ENCODE measurements around the gene FNDC4.

The FNDC4 gene

DNA sequence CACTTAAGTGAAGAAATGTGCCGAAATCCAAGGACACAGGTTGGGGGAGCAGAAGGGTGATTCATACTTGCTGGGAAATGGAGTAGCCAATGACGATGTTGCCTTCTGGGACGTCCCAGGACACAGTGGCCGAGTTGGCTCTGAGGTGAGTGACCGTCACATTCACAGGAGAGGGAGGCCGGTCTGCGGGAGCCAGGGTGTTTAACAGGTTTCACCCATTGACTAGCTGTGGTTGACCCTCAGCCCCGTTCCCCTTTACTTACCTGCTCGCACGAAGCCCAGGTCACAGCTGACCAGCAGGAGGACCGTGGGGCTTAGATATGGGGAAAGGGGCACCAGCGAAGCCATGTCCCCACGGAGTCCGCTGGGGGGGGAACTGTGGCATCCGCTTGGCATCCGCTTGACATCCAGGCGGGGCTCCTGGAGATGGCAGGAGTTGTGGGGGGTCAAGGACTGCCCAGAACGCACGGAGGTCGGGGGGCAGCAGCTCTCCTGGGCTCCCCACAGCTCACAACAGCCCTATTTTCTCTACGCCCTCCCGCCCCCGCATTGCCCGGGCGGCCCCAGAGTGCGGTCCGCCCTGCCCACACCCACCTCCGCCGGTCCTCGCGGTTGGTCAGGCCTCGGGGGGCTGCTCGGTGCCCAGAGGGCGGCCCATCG, 586 bp downstream of the FNDC4 start:
- in situ Hi-C loops (cut with MboI; ENCODE audit: low sequenced_read_pairs) = no loop called here

DNA sequence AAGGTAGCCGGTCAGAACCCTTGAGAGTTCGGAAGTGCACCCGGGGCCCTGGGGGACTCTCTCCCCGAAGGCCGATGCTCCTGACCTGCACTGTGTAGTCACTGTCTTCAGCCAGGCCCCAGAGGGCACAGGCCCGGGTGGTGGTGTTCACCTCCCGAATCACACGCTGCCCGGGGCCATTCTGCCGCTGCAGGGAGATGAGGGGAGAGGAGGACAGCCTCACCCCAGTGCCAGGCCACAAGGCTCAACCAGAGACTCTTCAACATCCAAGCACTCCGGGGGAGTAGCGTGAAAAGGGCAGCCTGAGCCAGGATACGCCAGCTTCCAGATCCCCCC, 1.1 kb downstream of the FNDC4 start:
- in situ Hi-C loops (cut with MboI; ENCODE audit: low sequenced_read_pairs) = no loop called here

DNA sequence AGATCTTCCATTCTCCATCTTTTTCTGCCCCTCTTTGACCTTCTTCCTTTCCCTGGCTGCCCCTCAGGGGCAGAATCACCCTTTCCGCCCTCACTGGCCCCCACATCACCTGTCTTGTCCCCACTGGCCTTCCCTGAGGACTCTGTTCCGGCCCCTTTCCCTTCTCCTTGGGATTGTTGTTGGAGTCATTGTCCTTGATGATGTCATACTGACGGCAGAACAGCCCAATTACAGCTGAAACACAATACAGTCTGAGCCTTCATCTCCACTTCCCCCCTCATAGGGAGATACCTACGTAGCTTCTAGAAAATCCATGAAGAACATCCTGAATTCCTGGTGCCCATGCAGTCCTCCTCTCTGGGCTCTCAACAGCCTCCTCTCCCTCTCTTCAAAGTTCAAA, 2.4 kb downstream of the FNDC4 start:
- in situ Hi-C loops (cut with MboI; ENCODE audit: low sequenced_read_pairs) = no loop called here

DNA sequence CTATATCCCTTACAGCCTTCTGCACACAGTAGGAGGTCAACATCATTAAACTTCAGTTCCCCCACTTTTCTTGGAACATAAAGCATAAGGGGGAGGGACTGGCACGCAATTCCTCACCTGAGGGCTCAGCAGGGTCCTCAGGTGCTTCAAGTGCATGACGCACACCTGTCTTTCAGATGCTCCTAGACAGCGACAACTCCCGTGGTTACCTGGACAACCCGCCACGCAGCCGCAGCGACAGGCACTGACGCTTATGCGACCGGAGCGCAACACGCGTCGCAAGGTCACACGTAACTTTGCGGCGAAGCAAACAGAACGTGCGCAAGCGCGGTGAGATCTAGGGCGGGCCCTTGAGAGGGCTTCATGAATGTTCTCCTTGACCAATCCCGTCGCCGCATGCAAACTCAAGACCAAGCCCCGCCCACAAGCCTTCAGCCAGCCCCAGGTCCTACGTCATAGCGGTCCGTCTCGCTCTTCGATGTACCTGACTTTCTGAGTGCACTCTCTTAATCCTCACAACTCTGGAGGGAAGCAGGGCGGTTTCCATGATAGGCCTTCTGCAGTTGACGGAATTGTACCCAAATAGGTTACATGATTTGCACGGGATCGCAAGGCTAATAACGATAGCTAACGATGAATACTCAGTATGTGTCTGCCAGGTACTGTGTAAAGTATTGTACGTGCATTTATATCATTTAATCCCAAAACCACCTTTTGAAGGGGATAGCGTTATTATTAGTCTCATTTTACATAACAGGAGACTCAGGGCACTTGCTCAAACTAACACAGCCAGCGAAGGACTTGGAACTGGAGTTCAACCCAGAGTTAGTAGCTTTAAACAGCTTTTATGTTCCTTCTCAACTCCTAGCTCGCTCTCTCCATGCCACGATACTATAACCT, 5.3 kb downstream of the FNDC4 start, which contains the start of gene IFT172:
IFT172 (minus strand) TSS at position 246 of the 900 bp plus-strand sequence; CDS start at position 156, 90 bp downstream.
- in situ Hi-C loops (cut with MboI; ENCODE audit: low sequenced_read_pairs) = no loop called here

DNA sequence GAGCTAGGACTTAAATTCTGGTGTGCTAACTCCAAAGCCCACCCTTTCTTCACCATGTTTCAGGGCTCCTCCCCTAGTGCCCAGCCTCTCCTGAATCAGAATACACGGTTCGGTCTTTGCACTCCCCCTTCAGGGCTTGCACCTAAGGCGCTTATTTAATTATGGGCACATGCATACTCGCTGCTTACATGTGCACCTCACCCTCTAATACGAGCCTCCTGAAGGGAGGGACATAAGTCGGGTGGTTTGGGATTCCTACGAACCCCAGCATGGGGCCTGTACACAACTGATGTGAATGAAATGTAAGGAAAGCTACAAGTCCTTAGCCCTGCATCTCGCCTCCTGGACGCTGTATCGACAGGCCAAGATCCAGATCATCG, 5.9 kb downstream of the FNDC4 start:
- in situ Hi-C loops (cut with MboI; ENCODE audit: low sequenced_read_pairs) = no loop called here

DNA sequence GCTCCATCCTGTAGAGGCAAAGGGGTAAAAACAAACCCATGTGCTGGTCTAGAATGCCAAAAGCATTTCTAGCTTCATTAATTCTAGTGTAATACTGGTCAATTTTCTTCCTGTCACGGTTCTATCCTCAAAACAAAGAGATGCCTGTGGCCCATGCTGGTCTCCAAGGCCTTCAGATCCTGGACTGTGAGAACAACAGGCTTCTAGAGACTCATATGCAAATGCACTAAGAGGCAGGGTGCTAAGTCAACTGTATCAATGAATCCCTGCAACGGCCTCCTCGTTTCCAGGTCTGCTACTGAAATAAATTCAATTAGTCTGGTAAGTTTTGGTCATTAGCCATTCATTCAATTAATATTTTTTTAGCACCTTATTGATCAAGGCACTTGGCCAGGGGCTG, 9.5 kb downstream of the FNDC4 start:
- in situ Hi-C loops (cut with MboI; ENCODE audit: low sequenced_read_pairs) = no loop called here

DNA sequence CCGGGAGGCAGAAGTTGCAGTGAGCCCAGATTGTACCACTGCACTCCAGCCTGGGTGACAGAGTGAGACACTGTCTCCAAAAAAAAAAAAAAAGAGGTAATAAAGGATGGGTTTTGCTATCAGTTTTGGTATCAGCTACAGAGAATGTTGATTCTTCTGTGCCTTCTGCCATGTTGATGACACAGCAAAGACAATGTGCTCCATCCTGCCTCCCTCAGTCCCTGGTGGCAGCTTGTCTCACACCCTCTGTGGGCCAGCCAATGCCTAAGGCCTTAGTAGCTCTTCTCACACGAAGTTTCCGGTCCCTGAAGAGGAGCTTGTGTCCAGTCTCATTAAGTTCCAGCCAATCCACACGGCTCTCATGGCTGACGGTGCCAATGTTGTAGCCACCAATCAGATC, 23.0 kb downstream of the FNDC4 start:
- in situ Hi-C loops (cut with MboI; ENCODE audit: low sequenced_read_pairs) = no loop called here

DNA sequence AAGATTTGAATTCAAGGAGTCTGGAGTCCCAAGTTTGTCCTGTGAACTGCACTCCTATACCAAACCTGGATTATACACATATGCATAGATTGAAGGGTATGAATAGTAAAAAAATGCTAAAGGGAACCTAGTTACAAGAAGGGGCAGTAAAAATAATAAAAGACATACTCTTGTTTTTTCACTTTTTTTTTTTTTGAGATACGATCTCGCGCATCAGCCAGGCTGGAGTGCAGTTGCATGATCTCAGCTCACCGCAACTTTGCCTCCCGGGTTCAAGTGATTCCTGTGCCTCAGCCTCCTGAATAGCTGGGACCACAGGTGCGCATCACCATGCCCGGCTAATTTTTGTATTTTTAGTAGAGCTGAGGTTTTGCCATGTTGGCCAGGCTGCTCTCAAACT, 30.6 kb downstream of the FNDC4 start:
- in situ Hi-C loops (cut with MboI; ENCODE audit: low sequenced_read_pairs) = no loop called here

DNA sequence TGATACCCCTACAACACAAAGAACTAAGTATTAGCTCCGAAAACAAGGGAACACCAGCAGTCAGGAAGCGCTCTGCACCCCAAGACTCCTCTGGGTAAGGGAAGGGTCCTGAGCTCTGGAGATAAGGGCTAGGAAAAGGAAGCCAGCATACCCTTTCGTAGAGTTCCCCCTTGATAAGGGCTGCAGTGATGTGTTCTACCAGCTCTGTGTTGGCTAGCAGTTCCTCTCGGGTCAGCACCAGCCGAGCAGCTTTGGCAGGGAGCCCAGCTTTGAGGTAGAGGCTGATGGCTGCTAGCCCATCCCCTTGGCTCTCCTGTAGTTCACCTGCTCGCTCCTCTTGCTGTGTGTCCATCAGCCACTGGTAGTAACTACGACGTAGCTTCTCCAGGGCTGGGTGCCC, 33.9 kb downstream of the FNDC4 start:
- in situ Hi-C loops (cut with MboI; ENCODE audit: low sequenced_read_pairs) = no loop called here

DNA sequence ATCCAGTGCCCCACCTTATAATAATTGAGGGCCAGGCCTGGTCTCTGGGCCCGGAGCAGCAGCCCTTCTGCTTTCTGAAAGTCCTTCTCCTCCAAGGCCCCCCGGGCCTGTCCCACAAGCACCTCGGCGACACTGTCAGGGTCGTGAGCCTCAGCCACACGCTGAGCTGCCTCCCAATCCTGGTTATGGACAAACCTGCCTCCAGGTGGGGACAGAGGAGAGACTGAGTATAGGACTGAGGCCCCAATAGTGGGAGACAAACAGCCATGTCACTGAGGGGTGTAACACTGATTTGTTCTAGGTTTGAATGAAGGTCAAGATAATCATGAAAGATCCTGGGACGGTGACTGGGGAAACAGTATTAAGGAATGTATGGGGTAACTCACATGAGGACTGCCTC, 41.0 kb downstream of the FNDC4 start:
- in situ Hi-C loops (cut with MboI; ENCODE audit: low sequenced_read_pairs) = no loop called here

DNA sequence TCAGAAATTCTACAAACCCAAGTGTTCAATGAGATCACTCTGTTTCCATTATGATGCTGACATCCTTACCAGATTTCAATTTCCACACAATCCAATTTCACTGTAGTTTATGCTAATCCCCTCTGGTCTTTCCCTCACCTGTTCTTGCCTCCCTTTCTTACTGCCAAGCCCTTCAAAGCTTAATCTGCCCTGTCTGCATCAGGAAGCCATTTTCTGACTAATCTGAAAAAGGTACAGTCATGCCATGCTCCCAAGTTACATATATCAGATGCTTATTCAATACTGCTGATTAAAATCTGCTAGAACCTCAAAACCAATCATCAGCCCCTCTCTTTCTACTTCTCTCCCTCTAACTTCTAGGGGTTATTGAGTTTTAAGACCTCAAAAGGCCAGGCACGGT, 43.9 kb downstream of the FNDC4 start:
- in situ Hi-C loops (cut with MboI; ENCODE audit: low sequenced_read_pairs) = no loop called here

DNA sequence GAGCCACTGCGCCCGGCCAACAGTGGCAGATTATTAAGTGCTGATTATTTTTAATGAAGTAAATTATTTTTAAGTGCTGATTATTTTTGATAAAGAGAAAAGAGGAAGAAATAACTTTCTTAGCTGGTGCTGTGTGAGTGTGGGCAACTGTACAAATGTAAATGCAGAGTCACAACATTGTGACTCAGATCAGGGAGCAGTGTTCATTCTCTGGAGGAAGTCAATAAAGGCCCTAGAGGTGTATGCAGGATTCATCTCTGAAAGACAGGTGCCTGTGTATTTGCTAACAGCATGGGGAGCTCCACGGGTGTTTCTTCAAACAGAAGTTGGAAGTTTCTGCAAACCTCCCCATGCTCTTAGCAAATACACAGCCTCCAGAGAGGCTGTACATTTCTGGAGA, 46.6 kb downstream of the FNDC4 start:
- in situ Hi-C loops (cut with MboI; ENCODE audit: low sequenced_read_pairs) = no loop called here

DNA sequence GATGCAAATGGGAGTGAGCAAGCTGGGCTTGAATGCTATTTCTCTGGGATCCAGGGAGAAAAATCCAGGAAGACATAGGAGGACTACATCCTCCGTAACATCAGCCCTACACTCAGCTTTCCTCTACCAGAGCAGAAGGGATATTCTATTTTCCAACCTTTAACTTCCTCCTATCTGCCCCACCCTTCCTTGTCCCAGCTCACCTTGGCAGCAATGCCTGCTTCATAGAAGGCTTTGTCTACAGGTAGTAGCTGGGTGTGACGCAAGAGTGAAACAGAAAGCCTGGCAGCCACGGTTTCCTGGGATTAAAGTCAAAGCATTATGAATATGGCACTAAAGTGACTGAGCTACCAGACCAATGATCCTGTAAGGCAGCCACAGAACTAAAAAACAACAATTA, 48.9 kb downstream of the FNDC4 start:
- in situ Hi-C loops (cut with MboI; ENCODE audit: low sequenced_read_pairs) = no loop called here

DNA sequence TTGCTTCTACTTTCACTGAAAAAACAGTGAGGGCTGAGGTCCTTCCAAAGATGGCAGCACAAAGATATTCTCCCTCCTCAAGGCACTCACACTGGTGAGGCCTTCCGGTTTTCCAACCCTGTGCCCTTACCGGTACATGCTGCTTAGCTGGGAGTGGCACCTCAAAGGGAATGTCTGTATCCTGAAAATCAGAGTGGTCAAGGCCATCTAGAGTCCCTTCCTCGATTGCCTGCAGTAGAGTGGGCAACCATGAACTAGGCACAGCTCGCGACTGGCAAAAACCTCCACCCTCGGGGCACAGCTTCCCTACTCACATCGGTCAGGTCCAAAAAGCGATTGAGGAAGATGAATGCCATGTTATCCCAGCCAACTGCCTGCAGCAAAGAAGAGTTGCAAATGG, 49.4 kb downstream of the FNDC4 start:
- in situ Hi-C loops (cut with MboI; ENCODE audit: low sequenced_read_pairs) = no loop called here

DNA sequence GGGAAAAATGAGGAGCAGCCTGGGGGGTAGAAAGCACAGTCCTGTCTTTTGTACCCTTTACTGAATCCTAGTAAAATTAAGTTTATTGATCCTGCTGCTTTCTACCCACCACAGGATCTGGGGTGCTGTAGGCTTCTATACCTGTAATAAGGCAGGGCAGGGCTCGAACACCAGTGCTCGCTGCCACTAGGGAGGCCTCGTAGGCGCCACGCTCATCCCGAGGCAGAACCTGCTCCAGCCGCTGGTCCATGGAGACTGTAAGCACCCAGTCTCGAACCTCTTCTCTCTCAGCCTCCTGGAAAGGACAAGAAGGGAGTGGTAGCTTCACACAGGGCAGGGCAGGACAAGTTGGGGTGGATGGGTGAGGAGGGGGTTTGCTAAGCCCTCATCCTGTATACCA, 49.8 kb downstream of the FNDC4 start:
- in situ Hi-C loops (cut with MboI; ENCODE audit: low sequenced_read_pairs) = no loop called here

DNA sequence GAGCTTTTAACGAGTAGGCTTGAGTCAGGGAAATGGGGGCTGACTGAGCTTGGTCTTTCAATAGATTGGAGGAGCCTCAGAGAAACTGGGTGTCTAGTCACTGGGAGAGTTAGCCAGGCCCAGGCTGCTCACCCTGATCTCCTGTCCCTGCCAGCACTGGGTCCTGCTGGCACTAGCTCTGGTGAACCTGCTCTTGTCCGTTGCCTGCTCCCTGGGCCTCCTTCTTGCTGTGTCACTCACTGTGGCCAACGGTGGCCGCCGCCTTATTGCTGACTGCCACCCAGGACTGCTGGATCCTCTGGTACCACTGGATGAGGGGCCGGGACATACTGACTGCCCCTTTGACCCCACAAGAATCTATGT, 52.1 kb downstream of the FNDC4 start:
- in situ Hi-C loops (cut with MboI; ENCODE audit: low sequenced_read_pairs) = no loop called here

DNA sequence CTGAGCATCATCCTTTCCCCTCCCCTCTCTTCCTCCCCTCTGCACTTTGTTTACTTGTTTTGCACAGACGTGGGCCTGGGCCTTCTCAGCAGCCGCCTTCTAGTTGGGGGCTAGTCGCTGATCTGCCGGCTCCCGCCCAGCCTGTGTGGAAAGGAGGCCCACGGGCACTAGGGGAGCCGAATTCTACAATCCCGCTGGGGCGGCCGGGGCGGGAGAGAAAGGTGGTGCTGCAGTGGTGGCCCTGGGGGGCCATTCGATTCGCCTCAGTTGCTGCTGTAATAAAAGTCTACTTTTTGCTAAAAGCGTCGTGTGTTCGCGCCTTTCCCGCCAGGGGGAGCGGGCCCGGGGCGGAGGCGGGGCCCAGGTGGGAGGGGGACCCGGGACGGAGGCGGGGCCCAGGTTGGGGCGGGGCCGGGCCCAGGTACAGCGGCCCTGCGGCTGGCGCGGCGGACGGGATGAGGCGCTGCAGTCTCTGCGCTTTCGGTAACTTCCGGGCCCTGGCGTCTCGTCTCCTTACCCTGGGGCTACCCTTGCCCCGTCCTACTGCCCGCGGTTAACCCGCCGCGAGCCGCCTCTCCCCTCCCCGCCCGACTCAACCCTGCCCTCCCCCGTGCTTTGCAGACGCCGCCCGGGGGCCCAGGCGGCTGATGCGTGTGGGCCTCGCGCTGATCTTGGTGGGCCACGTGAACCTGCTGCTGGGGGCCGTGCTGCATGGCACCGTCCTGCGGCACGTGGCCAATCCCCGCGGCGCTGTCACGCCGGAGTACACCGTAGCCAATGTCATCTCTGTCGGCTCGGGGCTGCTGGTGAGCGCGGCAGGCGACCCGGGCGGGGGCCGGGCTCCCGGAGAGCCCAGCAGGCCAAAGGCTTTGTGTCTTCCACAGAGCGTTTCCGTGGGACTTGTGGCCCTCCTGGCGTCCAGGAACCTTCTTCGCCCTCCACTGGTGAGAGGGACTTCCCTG, 52.8 kb downstream of the FNDC4 start, which contains the start of gene KRTCAP3:
KRTCAP3 (plus strand) TSS at position 424 of the 962 bp plus-strand sequence; CDS start at position 456, 32 bp downstream.
- in situ Hi-C loops (cut with MboI; ENCODE audit: low sequenced_read_pairs) = no loop called here
